ENCODE results near the gene AHCY.

AHCY gene

DNA sequence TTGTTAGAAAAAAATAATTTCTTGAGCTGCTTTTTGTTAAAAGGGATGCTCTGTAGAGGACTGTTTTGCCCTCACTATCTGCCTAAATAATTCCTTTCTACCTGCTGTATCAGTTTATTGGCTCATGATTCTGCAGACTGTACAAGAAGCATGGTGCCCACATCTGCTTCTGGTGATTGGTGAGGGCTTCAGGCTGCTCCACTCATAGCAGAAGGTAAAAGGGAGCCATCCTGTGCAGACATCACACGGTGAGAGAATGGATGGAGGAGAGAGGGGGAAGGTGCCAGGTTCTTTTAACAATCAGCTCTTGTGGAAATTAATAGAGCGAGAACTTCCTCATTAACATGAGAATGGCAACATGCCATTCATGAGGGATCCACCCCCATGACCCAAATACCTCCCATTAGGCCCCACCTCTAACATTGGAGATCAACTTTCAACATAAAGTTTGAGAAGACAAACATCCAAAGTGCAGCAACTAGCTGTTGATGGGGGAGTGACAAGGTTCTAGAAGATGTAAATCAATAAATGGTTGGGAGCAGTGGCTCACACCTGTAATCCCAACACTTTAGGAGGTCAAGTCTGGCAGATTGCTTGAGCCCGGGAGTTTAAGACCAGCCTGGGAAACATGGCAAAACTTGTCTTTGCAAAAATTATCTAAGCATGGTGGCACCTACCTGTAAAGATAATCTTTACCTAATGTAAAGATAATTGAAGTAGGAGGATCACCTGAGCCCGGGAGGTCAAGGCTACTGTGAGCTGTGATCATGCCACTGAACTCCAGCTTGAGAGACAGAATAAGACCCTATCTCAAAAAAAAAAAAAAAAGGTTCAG lies 15.7 kb upstream of the AHCY start:
- H3K4me1 ChIP-seq = no peaks in the 10 kb centered on the region
- intact Hi-C loops (cut with DNase I; ENCODE audit: low total_unique reads) = no loop called here
- no peak for DNase-seq
- TF ChIP-seq CTCF (IDR thresholded peaks at IDR 0.05) = no peak
- peaks cover 0 to 15% of the 10 kb centered on the region in 2 donors for H3K27me3 ChIP-seq
- no peak overlapping the region for H3K27ac ChIP-seq
- no peaks in the 10 kb centered on the region for H3K36me3 ChIP-seq
- no peaks in the 10 kb centered on the region for H3K9me3 ChIP-seq
- no peak overlapping the region for H3K4me3 ChIP-seq

- no peak for TF ChIP-seq CTCF (IDR thresholded peaks at IDR 0.05)
- Histone ChIP-seq H3K36me3 (no peaks in the 10 kb centered on the region), H3K27ac (no peak overlapping the region), H3K27me3 (peaks cover 0 to 14% of the 10 kb centered on the region in 2 donors), H3K4me1 (peaks cover 0 to 17% (median 14%) of the 10 kb centered on the region in 4 donors), H3K9me3 (no peaks in the 10 kb centered on the region), H3K4me3 (no peak overlapping the region)
- no peak for DNase-seq
- intact Hi-C loops (cut with DNase I; ENCODE audit: low total_unique reads) = no loop called here
Observed at GRCh38 chr20:34316196-34316814, 13.2 kb upstream of the AHCY start.

DNA sequence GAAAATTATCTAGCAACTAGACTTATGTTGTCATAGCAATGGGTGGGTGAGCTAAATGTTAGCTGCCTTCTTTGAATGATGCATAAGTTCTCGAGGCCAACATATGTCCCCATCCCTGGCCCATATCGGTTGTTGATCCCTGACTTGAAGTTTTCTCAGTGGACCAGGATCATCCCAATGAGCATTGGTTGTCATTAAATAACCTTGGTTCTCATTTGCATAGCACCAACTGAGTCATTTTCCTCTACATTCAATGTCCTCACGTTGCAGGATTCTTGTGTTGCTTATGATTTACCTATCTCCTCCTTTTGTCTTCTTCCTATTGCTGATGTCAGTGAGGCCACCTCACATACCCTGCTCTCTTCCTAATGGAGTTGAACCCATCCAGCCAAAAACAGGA lies 12.1 kb upstream of the AHCY start:
- Histone ChIP-seq H3K27me3 (peaks cover 0 to 13% of the 10 kb centered on the region in 2 donors), H3K4me3 (no peak overlapping the region), H3K27ac (no peak overlapping the region), H3K4me1 (peaks cover 0 to 20% (median 16%) of the 10 kb centered on the region in 4 donors), H3K9me3 (no peaks in the 10 kb centered on the region), H3K36me3 (no peaks in the 10 kb centered on the region)
- TF ChIP-seq CTCF (IDR thresholded peaks at IDR 0.05) = no peak
- DNase-seq = no peak
- intact Hi-C loops (cut with DNase I; ENCODE audit: low total_unique reads) = no loop called here

DNA sequence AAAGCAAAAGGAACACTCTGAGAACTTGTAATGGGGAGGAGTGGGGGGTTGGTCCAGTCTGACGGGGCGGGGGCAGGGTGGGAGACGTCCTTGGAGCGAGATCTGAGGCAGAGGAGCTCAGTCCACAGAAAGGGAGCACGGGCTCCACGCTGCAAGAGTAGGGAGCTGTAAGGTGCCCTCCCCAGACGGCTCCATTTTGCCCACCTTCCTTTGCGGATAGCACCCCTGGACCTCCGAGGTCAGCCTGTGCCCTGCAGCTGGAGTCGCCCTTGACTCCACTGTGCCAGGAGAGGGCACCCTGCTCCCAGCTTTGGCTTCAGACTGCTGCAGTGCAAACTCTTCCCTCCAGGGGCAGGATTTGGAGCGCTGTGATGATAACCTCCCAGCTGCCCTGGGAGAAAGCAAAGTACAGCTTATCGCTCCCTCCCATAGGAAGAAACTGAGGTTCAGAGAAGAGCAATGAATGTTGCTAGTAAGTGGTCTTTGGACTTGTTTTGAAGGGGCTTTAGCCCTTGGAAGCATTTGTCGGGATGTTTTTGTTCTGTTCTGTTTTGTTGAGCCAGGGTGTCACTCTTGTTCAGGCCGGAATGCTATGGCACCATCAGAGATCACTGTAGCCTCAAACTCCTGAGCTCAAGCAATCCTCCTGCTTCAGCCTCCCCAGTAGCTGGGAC lies 9.5 kb upstream of the AHCY start:
- Histone ChIP-seq H3K36me3 (no peaks in the 10 kb centered on the region), H3K4me3 (peak overlapping the region in 1 of 2 donors; percentile 17), H3K27ac (no peak overlapping the region), H3K4me1 (peaks cover 0 to 20% (median 16%) of the 10 kb centered on the region in 4 donors), H3K9me3 (no peaks in the 10 kb centered on the region), H3K27me3 (peaks cover 0 to 13% of the 10 kb centered on the region in 2 donors)
- peak; percentile 82 to 88 for DNase-seq
- intact Hi-C loops (cut with DNase I; ENCODE audit: low total_unique reads) = loop anchor here (5.0 kb wide), 1 partner anchor 210 kb away; no protein-coding TSS in a partner anchor
- peak; percentile 97 to 99 for TF ChIP-seq CTCF (IDR thresholded peaks at IDR 0.05)

- intact Hi-C loops (cut with DNase I; ENCODE audit: low total_unique reads) = loop anchor here (5.0 kb wide), 1 partner anchor 210 kb away; no protein-coding TSS in a partner anchor
- Histone ChIP-seq H3K9me3 (no peaks in the 10 kb centered on the region), H3K4me1 (peaks cover 0 to 20% (median 16%) of the 10 kb centered on the region in 4 donors), H3K27ac (no peak overlapping the region), H3K36me3 (no peaks in the 10 kb centered on the region), H3K4me3 (peak overlapping the region in 1 of 2 donors; percentile 17), H3K27me3 (peaks cover 0 to 13% of the 10 kb centered on the region in 2 donors)
- no peak for DNase-seq
- TF ChIP-seq CTCF (IDR thresholded peaks at IDR 0.05) = no peak
Observed at GRCh38 chr20:34312024-34312460, 8.9 kb upstream of the AHCY start.

All from tibial artery (tissue), 4 donors.